DOHH2 (cell line): Measurements from ENCODE around the gene TTN.

Experiments
- H3F3A ChIP-seq: fragments of 200-600 bp; sonication (generic), shearing (Covaris generic); 2 replicates; pipeline ENCODE4 v1.6.0; 2016; ENCODE audit warnings: antibody characterized with exemption, mild to moderate bottlenecking; ENCODE audit not compliant: control insufficient read depth, insufficient read depth
- H3K27ac ChIP-seq: fragments of 200-600 bp; sonication (generic); 2 replicates; pipeline ENCODE4 v1.5.1; 2014; ENCODE audit warnings: low read depth, mild to moderate bottlenecking, low read length, moderate library complexity
- H3K27me3 ChIP-seq: fragments of 200-600 bp; sonication (generic); 2 replicates; pipeline ENCODE4 v1.6.1; 2014; ENCODE audit warnings: mild to moderate bottlenecking, low read length, mixed read lengths; ENCODE audit not compliant: control insufficient read depth
- H3K36me3 ChIP-seq: fragments of 200-600 bp; sonication (generic); 2 replicates; pipeline ENCODE4 v1.6.1; 2014; ENCODE audit warnings: mild to moderate bottlenecking, low read length, moderate library complexity, mixed read lengths; ENCODE audit not compliant: control insufficient read depth
- H3K4me1 ChIP-seq: fragments of 200-600 bp; sonication (generic); 2 replicates; pipeline ENCODE4 v1.6.1; 2014; ENCODE audit warnings: mild to moderate bottlenecking, low read length, mixed read lengths; ENCODE audit not compliant: control insufficient read depth
- H3K4me2 ChIP-seq: fragments of 200-600 bp; sonication (generic); 2 replicates; pipeline ENCODE4 v1.6.0; 2014; ENCODE audit warnings: mild to moderate bottlenecking, low read length, moderate library complexity
- H3K4me3 ChIP-seq: fragments of 200-600 bp; sonication (generic); 2 replicates; pipeline ENCODE4 v1.5.1; 2014; ENCODE audit warnings: mild to moderate bottlenecking, low read length, mixed read lengths
- H3K79me2 ChIP-seq: fragments of 200-600 bp; sonication (generic); 2 replicates; pipeline ENCODE4 v1.6.1; 2014; ENCODE audit warnings: mild to moderate bottlenecking, low read length, mixed read lengths; ENCODE audit not compliant: control insufficient read depth
- H3K9me2 ChIP-seq: fragments of 200-600 bp; sonication (generic); replicated peaks from 2 replicates; pipeline ENCODE4 v1.6.1; 2014; ENCODE audit warnings: mild to moderate bottlenecking, low read length, mixed read lengths; ENCODE audit not compliant: control insufficient read depth
- H3K9me3 ChIP-seq: fragments of 200-600 bp; sonication (generic); 2 replicates; pipeline ENCODE4 v1.6.1; 2014; ENCODE audit warnings: antibody characterized with exemption, low read length, mixed read lengths; ENCODE audit not compliant: control insufficient read depth, insufficient read depth
- H4K20me1 ChIP-seq: fragments of 200-600 bp; sonication (generic); 2 replicates; pipeline ENCODE4 v1.6.0; 2014; ENCODE audit warnings: low read depth, mild to moderate bottlenecking, antibody characterized with exemption, low read length, moderate library complexity; ENCODE audit not compliant: control insufficient read depth, insufficient read depth
- EZH2phosphoT487 ChIP-seq: fragments of 200-600 bp; sonication (generic); IDR thresholded peaks from 2 replicates; pipeline ENCODE4 v1.6.1; 2017; ENCODE audit warnings: borderline replicate concordance, mild to moderate bottlenecking, antibody characterized with exemption, low read length, moderate library complexity, mixed read lengths
- TF ChIP-seq, protein P1 (sequence below): fragments of 200-600 bp; sonication (generic); IDR thresholded peaks from one replicate; pipeline ENCODE4 v1.5.1; 2014; ENCODE audit warnings: antibody characterized with exemption, mild to moderate bottlenecking, low read depth, low read length; ENCODE audit not compliant: poor library complexity, severe bottlenecking

TTN gene

DNA sequence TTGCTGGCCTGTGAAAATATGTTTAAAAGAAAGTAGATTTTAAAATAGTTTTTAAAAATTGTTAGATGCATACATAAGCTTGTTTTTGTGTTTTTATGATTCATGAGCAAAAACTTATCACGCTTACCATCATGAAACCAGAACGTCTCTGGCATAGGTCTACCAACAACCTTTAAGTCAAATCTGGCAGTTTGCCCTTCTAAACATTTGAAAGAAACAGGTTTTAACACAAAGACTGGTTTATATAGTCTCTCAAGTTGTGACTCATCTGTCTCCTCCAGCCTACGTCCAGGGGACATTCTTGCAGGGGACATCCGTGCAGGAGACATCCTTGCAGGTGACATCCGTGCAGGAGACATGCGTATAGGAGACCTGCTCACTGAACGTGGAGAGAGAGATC lies 29.6 kb downstream of the TTN start:
- H3K4me1 ChIP-seq = no peaks in the 10 kb centered on the region
- H4K20me1 ChIP-seq = no peaks in the 10 kb centered on the region
- no peaks in the 10 kb centered on the region for H3K36me3 ChIP-seq

DNA sequence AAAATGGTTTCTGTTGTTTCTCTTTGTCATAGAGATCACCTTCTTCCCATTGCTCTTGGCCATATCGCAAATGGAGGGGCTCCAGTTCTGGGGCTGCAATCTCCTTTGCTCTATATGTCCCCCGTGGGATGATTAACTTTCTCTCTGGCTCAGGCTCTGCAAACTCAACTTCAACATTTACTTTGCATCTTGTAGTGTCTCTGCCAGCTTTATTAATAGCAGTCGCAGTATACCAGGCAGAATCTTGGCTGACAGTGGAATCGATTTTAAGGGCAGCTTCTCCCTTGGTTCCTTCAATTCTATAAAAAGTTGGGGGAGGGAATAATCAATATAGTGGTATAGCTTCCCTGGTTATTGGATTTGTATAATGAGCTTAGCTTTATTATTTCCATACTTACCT lies 30.5 kb downstream of the TTN start:
- H3K4me2 ChIP-seq = no peak overlapping the region
- no peaks in the 10 kb centered on the region for H3K4me1 ChIP-seq
- no peaks in the 10 kb centered on the region for H3K27me3 ChIP-seq

More for the DNA sequence above, 29.6 kb downstream of the TTN start:
- H3K4me3 ChIP-seq = no peak overlapping the region
- no peaks in the 10 kb centered on the region for H3K9me3 ChIP-seq
- H3K79me2 ChIP-seq = no peaks in the 10 kb centered on the region
- H3F3A ChIP-seq = no peaks in the 10 kb centered on the region
- TF ChIP-seq, protein P1, sequence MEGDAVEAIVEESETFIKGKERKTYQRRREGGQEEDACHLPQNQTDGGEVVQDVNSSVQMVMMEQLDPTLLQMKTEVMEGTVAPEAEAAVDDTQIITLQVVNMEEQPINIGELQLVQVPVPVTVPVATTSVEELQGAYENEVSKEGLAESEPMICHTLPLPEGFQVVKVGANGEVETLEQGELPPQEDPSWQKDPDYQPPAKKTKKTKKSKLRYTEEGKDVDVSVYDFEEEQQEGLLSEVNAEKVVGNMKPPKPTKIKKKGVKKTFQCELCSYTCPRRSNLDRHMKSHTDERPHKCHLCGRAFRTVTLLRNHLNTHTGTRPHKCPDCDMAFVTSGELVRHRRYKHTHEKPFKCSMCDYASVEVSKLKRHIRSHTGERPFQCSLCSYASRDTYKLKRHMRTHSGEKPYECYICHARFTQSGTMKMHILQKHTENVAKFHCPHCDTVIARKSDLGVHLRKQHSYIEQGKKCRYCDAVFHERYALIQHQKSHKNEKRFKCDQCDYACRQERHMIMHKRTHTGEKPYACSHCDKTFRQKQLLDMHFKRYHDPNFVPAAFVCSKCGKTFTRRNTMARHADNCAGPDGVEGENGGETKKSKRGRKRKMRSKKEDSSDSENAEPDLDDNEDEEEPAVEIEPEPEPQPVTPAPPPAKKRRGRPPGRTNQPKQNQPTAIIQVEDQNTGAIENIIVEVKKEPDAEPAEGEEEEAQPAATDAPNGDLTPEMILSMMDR = no peak
- no peak for TF ChIP-seq EZH2phosphoT487
- H3K9me2 ChIP-seq = no peaks in the 10 kb centered on the region
- H3K27ac ChIP-seq = no peak overlapping the region
- H3K27me3 ChIP-seq = no peaks in the 10 kb centered on the region
- no peak overlapping the region for H3K4me2 ChIP-seq

DNA sequence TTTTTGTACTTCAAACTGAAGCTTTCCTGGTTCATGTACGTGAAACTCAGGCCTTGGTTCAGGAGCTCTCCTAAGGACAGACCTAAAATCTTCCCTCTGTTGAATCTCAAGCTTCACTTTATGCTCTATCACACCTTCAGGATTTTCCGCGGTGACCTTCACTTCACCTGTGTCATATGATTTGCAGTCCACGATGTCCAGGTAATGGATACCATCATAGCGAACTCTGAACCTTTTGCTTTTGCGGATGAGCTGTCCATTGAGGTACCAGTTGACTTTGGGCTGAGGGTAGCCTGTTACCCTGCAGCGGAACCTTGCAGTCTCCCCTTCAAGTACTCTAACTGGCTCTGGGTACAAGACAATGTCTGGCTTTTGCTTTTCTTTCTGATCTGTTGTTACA lies 31.2 kb downstream of the TTN start:
- Histone ChIP-seq H3K36me3 (no peaks in the 10 kb centered on the region), H3K4me2 (no peak overlapping the region), H3K27me3 (no peaks in the 10 kb centered on the region), H3K27ac (no peak overlapping the region), H4K20me1 (no peaks in the 10 kb centered on the region), H3K79me2 (no peaks in the 10 kb centered on the region), H3K9me3 (no peaks in the 10 kb centered on the region), H3K9me2 (no peaks in the 10 kb centered on the region), H3K4me1 (no peaks in the 10 kb centered on the region), H3K4me3 (no peak overlapping the region), H3F3A (no peaks in the 10 kb centered on the region)
- TF ChIP-seq, protein P1 = no peak
- no peak for TF ChIP-seq EZH2phosphoT487

More for the DNA sequence above, 30.5 kb downstream of the TTN start:
- H3F3A ChIP-seq = no peaks in the 10 kb centered on the region
- H3K36me3 ChIP-seq = no peaks in the 10 kb centered on the region
- no peaks in the 10 kb centered on the region for H3K9me2 ChIP-seq
- TF ChIP-seq, protein P1 = no peak
- no peak for TF ChIP-seq EZH2phosphoT487
- H3K4me3 ChIP-seq = no peak overlapping the region
- H3K79me2 ChIP-seq = no peaks in the 10 kb centered on the region
- no peak overlapping the region for H3K27ac ChIP-seq
- H3K9me3 ChIP-seq = no peaks in the 10 kb centered on the region
- no peaks in the 10 kb centered on the region for H4K20me1 ChIP-seq

DNA sequence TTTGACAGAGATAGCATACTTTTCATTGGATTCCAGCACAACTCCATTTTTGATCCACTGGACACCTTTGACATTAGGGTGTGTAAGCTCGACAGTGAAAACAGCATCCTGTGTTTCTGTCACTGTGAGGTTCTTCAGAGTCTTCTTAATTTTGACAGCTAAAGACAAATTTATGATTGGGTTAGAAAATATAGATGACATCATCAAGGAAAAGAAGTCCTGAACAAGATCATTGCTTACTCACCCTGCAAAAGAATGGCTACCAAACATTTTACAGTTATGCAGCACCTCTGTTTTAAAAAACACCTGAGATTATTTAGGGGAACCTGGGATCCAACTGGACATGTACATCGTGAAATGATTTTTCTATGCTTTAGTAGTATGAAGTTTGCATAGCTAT lies 36.7 kb downstream of the TTN start:
- H3K9me3 ChIP-seq = no peaks in the 10 kb centered on the region
- H3K4me1 ChIP-seq = no peaks in the 10 kb centered on the region
- H3K9me2 ChIP-seq = no peaks in the 10 kb centered on the region
- TF ChIP-seq, protein P1 = no peak
- TF ChIP-seq EZH2phosphoT487 = no peak
- no peaks in the 10 kb centered on the region for H4K20me1 ChIP-seq
- no peaks in the 10 kb centered on the region for H3K79me2 ChIP-seq
- no peaks in the 10 kb centered on the region for H3K27me3 ChIP-seq
- H3K4me2 ChIP-seq = no peak overlapping the region
- H3F3A ChIP-seq = no peaks in the 10 kb centered on the region
- H3K4me3 ChIP-seq = no peak overlapping the region
- no peaks in the 10 kb centered on the region for H3K36me3 ChIP-seq
- no peak overlapping the region for H3K27ac ChIP-seq
